Testis (tissue), 2 donors: ENCODE data around the gene RAPGEF4.

Experiments used
- CTCF ChIP-seq, 3 experiments: fragments of 450-650 bp in 2 of 3; fragments of 200-600 bp in 1 of 3; sonication (generic) in 1 of 3; IDR thresholded peaks; one replicate each; pipeline ENCODE4 v1.5.1; 2016 to 2019; ENCODE audit warnings: antibody characterized with exemption in 3 of 3, mild to moderate bottlenecking in 2 of 3, moderate library complexity in 1 of 3
- POLR2A ChIP-seq: fragments of 450-650 bp; IDR thresholded peaks from one replicate; pipeline ENCODE4 v1.6.1; 2017; ENCODE audit warnings: antibody characterized with exemption, mild to moderate bottlenecking, moderate library complexity

- TF ChIP-seq CTCF (IDR thresholded peaks at IDR 0.05): no peak
- no peak for TF ChIP-seq POLR2A
Measured at GRCh38 chr2:172921532-172922236, 186.0 kb downstream of the RAPGEF4 start.
